Glutamatergic neuron (in vitro differentiated cells): ENCODE measurements around the gene GLIS1. TPM values are rescaled to one million over a fixed set of nuclear protein-coding genes. Genes with fewer than 3 reads are reported as not detected.

ENCODE experiments used
- DNase-seq: peaks from one replicate; pipeline ENCODE4 v3.0.0; 2022
- H3K27ac Mint-ChIP-seq: one replicate; pipeline ENCODE4 v1.8.0; 2020; ENCODE audit warnings: mild to moderate bottlenecking, mixed read lengths, inconsistent platforms; ENCODE audit not compliant: unreplicated experiment
- H3K27me3 Mint-ChIP-seq: one replicate; pipeline ENCODE4 v1.8.0; 2020; ENCODE audit warnings: mild to moderate bottlenecking, moderate library complexity, mixed read lengths, inconsistent platforms; ENCODE audit not compliant: unreplicated experiment
- H3K36me3 Mint-ChIP-seq: one replicate; pipeline ENCODE4 v1.8.0; 2020; ENCODE audit warnings: mild to moderate bottlenecking, mixed read lengths, inconsistent platforms; ENCODE audit not compliant: unreplicated experiment
- H3K4me1 Mint-ChIP-seq: one replicate; pipeline ENCODE4 v1.8.0; 2020; ENCODE audit warnings: mild to moderate bottlenecking, low read depth, mixed read lengths, inconsistent platforms; ENCODE audit not compliant: unreplicated experiment
- H3K4me3 Mint-ChIP-seq: one replicate; pipeline ENCODE4 v1.8.0; 2020; ENCODE audit warnings: mild to moderate bottlenecking, mixed read lengths, inconsistent platforms; ENCODE audit not compliant: unreplicated experiment
- H3K9me3 Mint-ChIP-seq: one replicate; pipeline ENCODE4 v1.8.0; 2020; ENCODE audit warnings: mild to moderate bottlenecking, moderate library complexity, mixed read lengths, inconsistent platforms; ENCODE audit not compliant: unreplicated experiment
- total RNA-seq: library from RNA; stranded (reverse); fragmentation: NEBNext Ultra II Directional; extraction: Animal tissue kit (Norgen Biotek cat#: 25700); gene quantifications from one replicate; pipeline ENCODE4 v1.2.1, GENCODE V29; 2021; ENCODE audit not compliant: unreplicated experiment
- TF ChIP-seq, protein P1 (sequence below): fragments of 200-600 bp; sonication (generic); IDR thresholded peaks from one replicate; pipeline ENCODE4 v1.5.0; 2021; ENCODE audit not compliant: partially characterized antibody, unreplicated experiment

The GLIS1 gene
- total RNA-seq, 1 donor from 2014 or later, result 0.76 TPM

DNA sequence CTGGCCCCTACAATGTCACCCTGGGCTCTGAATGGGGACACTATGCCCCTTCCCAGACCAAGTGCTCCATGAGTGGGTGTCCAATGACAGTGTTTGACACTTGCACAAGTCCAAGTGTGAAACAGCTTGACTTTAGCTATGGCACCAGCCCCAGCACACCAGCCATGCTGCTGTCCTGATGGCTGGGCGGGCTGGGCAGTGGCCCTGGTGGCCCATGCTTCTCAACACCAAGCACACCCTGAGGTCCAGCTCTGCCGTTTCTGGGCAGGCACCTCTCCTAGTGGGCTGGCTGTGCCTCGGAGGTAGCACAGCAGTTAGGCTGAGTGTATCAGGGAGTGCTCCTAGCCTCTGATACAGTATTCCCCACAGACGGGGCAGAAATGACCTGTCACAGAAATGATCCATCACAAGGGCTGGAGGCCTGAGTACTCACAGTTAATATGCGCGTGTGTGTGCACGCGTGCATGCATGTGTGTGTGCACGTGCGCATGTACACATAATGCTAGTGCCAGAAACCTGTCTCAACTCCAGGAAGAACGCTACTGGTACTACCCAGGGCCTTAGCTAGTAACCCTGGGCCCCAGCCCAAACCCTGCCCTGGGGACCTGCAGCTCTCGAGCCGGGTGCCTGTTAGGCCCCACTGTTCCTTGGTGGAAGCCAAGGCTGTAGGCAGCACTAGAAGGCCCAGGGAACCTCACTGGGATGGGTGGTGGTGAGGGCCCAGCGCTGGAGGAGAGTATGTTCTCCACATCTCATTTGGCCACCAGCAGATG, 145.8 kb downstream of the GLIS1 start:
- DNase-seq, result no peak

DNA sequence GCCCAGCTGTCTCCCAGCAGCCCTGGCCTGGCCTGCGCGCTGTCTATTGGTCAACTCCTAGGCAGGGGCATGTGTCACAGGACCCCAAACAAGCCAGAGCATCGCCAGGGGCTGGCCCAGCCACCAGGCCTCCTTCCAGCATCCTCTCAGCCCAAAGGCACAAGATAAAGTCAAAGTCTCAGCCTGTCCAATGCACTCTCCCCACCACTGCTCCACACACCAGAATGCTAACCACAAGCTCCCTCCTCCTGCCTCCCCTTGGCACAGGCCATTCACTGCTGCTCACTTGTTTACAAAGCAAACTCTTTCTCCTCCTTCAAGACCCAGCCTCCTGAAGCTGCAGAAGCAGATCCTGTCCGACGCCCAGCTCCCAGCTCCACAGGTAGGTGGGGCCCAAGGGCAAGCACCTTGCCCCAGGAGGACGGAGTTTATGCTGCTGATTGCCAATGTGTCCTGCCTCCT, 146.4 kb downstream of the GLIS1 start:
- DNase-seq, result no peak
- Mint-ChIP-seq H3K4me1 (peaks cover 29% of the 10 kb centered on the region), H3K36me3 (no peaks in the 10 kb centered on the region), H3K9me3 (peaks cover 4% of the 10 kb centered on the region), H3K27ac (no peak overlapping the region), H3K4me3 (no peak overlapping the region), H3K27me3 (peaks cover 6% of the 10 kb centered on the region)
- TF ChIP-seq, protein P1, sequence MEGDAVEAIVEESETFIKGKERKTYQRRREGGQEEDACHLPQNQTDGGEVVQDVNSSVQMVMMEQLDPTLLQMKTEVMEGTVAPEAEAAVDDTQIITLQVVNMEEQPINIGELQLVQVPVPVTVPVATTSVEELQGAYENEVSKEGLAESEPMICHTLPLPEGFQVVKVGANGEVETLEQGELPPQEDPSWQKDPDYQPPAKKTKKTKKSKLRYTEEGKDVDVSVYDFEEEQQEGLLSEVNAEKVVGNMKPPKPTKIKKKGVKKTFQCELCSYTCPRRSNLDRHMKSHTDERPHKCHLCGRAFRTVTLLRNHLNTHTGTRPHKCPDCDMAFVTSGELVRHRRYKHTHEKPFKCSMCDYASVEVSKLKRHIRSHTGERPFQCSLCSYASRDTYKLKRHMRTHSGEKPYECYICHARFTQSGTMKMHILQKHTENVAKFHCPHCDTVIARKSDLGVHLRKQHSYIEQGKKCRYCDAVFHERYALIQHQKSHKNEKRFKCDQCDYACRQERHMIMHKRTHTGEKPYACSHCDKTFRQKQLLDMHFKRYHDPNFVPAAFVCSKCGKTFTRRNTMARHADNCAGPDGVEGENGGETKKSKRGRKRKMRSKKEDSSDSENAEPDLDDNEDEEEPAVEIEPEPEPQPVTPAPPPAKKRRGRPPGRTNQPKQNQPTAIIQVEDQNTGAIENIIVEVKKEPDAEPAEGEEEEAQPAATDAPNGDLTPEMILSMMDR, result no peak

More for the DNA sequence above, 145.8 kb downstream of the GLIS1 start:
- TF ChIP-seq, protein P1, result no peak
- no peak overlapping the region for H3K27ac Mint-ChIP-seq
- peaks cover 23% of the 10 kb centered on the region for H3K4me1 Mint-ChIP-seq
- no peak overlapping the region for H3K4me3 Mint-ChIP-seq
- peaks cover 4% of the 10 kb centered on the region for H3K9me3 Mint-ChIP-seq
- H3K36me3 Mint-ChIP-seq, result no peaks in the 10 kb centered on the region
- H3K27me3 Mint-ChIP-seq, result peaks cover 6% of the 10 kb centered on the region

DNA sequence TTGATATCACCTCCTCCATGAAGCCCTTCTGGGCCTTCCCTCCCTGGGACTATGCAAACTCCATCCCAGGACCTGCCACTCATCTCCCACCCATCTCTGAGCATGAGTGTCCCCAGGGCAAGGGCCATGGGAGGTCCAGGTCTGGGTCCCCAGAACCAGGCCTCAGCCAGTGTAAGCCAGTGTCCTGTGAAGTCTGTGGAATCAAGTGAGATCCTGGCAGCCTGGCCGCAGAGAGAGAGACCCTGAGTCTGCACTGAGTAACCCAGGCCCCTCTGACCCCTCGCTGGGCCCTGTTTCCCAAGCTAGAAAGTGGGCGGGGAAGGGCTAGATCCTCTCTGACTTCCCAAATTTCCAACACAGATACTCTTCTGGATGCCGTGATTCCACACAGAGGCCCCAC, 147.0 kb downstream of the GLIS1 start:
- no peak for DNase-seq
- H3K9me3 Mint-ChIP-seq, result peaks cover 3% of the 10 kb centered on the region
- no peaks in the 10 kb centered on the region for H3K36me3 Mint-ChIP-seq
- H3K27me3 Mint-ChIP-seq, result peaks cover 6% of the 10 kb centered on the region
- peaks cover 32% of the 10 kb centered on the region for H3K4me1 Mint-ChIP-seq
- TF ChIP-seq, protein P1, result no peak
- H3K27ac Mint-ChIP-seq, result no peak overlapping the region
- no peak overlapping the region for H3K4me3 Mint-ChIP-seq

DNA sequence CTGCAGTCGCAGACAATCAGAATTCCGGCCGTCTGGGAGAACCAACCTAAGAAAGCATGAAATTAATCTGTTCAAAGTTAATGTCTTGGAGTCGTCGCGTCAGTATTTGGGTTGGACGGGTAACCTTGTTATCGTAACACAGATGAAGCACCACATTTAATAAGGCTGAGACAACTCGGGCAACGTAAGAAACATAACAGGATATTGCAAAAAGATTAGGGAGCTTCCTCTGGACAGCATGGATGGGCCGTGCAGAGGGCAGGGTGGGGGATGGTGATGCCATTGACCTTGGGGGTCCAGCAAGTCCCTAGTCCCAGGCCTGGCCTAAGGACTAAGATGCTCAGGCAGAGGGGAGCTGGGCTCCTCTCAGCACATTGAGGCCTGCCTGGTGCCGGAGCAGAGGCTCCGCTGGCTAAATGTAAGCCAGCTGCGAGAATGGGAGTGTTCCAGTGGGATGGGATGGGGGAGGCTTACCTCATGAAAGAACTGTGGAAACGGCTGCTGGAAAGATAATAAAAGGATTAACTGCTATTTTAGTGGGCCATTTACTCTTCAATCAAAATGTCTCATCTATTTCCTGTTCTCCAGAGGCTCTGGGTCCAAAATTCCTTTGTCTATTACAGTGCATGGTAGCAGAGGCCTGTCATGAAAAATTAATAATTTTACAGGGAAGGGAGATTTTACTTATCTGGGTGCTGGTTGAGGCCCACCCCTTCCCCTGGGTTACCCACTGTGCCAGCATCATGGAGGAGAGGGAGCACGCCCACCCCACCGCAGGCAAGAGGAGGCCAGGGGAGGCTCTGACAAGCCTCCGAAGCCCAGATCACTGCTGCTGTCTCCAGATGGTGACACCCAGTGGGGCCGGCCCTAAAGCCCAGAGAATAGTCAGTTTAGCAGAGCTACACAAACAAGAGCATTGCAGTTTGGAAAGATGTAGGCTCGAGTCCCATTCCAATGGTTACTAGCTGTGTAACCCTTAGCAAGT, 148.1 kb downstream of the GLIS1 start:
- Mint-ChIP-seq H3K36me3 (no peaks in the 10 kb centered on the region), H3K27me3 (peaks cover 8% of the 10 kb centered on the region), H3K27ac (no peak overlapping the region), H3K4me1 (peaks cover 32% of the 10 kb centered on the region), H3K4me3 (no peak overlapping the region), H3K9me3 (peaks cover 1% of the 10 kb centered on the region)
- TF ChIP-seq, protein P1, result no peak
- DNase-seq, result no peak
